Ishikawa (cell line): ENCODE data around the gene NAA25.

Experiments used
- CEBPB ChIP-seq: IDR thresholded peaks from 2 replicates; pipeline ENCODE4 v1.6.1; 2012
- CREB1 ChIP-seq: IDR thresholded peaks from 2 replicates; pipeline ENCODE4 v1.6.1; 2012; ENCODE audit warnings: low read depth
- EGR1 ChIP-seq: IDR thresholded peaks from 2 replicates; pipeline ENCODE4 v1.6.1; 2012
- EP300 ChIP-seq: IDR thresholded peaks from 2 replicates; pipeline ENCODE4 v1.6.1; 2012; ENCODE audit warnings: borderline replicate concordance
- FOXM1 ChIP-seq: IDR thresholded peaks from 2 replicates; pipeline ENCODE4 v1.6.1; 2012; ENCODE audit warnings: low read depth, borderline replicate concordance
- NFIC ChIP-seq: IDR thresholded peaks from 2 replicates; pipeline ENCODE4 v1.6.1; 2012
- RAD21 ChIP-seq: IDR thresholded peaks from 2 replicates; pipeline ENCODE4 v1.6.1; 2012; ENCODE audit warnings: low read depth
- TAF1 ChIP-seq: IDR thresholded peaks from 2 replicates; pipeline ENCODE4 v1.6.1; 2012; ENCODE audit warnings: low read depth, mild to moderate bottlenecking
- TCF12 ChIP-seq: IDR thresholded peaks from 2 replicates; pipeline ENCODE4 v1.6.1; 2012; ENCODE audit warnings: low read depth
- TEAD4 ChIP-seq: IDR thresholded peaks from 2 replicates; pipeline ENCODE4 v1.6.1; 2012
- YY1 ChIP-seq: IDR thresholded peaks from 2 replicates; pipeline ENCODE4 v1.6.1; 2012; ENCODE audit warnings: low read depth
- ZBTB7A ChIP-seq: IDR thresholded peaks from 2 replicates; pipeline ENCODE4 v1.6.1; 2012; ENCODE audit warnings: low read depth
- TF ChIP-seq, protein P1 (sequence below): IDR thresholded peaks from 2 replicates; pipeline ENCODE4 v1.6.1; 2012
- TF ChIP-seq, protein P2 (sequence below): IDR thresholded peaks from 2 replicates; pipeline ENCODE4 v1.6.1; 2012
- TF ChIP-seq, protein P3 (sequence below): IDR thresholded peaks from 2 replicates; pipeline ENCODE4 v1.6.1; 2012; ENCODE audit warnings: low read depth, mild to moderate bottlenecking

Gene NAA25

DNA sequence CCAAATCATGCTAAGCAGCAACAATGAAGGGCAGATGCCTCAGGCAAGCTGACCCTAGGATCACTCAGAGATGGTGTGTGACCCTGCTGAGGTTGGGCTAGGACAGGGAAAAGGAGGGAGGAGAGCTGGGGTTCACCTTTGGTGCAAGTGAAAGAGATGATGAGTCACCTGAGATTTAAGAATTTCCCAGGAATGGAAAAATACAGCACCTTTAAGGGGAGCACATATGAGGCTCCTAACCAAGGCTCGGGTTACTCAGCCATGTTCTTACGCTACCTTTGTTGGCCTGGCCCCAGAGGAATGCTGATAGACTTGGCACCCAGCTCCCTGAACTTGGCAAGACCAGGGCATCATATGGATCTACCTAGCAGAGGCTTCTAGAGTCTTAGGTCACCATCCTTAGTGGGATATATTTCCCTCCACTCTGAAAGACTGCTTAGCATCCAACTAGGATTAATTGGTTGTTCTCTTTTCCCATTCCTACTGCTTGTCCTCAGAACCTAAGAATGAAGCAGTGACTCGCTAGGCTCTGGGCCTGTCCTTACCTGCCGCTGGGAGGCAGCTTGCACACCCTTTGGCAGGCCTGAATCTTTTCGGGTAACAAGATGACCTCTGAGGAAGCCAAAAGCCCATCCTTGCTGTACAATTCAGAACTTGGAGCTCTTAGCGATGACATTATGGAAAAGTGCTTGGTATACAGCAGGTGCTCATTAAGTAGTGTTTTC is 4.0 kb upstream of the NAA25 start:
- TF ChIP-seq FOXM1 (no peak), ZBTB7A (no peak), YY1 (peak; percentile 66), TAF1 (no peak), CEBPB (no peak; the same call in 1 of the 2 replicates), TEAD4 (peak; percentile 83), NFIC (peak; percentile 97), EP300 (peak; percentile 78), TCF12 (peak; percentile 60)
- TF ChIP-seq, protein P1, sequence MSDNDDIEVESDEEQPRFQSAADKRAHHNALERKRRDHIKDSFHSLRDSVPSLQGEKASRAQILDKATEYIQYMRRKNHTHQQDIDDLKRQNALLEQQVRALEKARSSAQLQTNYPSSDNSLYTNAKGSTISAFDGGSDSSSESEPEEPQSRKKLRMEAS = no peak

DNA sequence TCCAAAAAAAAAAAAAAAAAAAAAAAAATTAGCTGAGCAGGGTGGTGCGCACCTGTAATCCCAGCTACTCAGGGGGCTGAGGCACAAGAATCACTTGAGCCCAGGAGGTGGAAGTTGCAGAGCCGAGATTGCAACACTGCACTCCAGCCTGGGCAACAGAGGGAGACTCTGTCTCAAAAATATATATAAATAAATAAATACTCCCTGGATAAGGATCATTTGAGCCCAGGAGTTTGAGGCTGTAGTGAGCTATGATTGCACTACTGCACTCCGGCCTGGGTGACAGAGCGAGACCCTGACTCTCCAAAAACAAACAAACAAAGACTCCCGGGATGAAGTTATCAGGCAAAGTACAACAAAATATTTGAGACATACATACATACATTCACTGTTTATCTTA is 3.3 kb upstream of the NAA25 start:
- TF ChIP-seq, protein P2, sequence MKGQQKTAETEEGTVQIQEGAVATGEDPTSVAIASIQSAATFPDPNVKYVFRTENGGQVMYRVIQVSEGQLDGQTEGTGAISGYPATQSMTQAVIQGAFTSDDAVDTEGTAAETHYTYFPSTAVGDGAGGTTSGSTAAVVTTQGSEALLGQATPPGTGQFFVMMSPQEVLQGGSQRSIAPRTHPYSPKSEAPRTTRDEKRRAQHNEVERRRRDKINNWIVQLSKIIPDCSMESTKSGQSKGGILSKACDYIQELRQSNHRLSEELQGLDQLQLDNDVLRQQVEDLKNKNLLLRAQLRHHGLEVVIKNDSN = no peak
- TF ChIP-seq CEBPB (peak; percentile 77), EGR1 (no peak), TAF1 (no peak), NFIC (no peak), FOXM1 (no peak), TCF12 (no peak), RAD21 (peak; percentile 33; the same call in 1 of the 2 replicates)
- TF ChIP-seq, protein P1 = no peak

DNA sequence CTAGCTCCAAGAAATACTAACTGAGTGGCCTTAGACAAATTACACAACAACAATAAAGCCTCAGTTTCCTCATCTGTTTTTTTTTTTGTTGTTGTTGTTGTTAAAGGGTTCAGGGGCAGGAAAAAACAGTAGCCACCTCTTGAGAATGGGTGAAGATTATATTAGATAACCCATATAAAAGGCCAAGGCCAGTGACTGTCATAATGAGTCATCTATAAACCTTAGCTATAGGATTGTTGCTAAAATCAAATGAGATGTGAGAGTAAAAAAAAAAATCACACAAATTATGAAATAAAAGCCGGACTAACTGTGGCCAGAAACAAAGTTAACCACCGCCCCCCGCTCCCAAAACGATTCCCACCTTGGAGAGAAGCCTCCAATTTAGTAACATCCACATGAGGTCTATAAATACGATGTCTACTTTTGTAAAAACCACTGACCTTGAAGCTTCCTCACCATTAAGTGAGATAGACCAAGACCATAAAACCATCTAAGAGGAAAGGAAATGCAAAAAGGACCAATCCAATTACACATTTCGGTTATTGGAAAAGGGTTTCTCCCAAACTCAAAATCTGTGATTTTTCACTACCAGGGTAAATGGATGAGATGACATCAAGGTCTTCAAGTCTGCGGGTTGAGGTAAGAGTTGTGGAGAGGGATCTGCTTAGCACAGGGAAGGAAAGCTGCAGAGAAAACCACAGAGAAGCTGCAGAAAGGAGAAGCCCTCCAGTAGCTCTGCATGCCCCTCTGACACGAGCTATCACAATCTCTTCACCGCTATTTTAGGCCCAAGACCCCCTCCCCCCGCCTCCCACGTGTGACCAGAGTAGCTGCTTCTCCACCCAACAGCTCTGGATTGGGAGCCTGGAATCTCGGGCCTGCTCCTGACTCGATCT is 1.0 kb downstream of the NAA25 start:
- TF ChIP-seq CEBPB = no peak
- TF ChIP-seq, protein P1 = peak; percentile 70; the same call in 1 of the 2 replicates

DNA sequence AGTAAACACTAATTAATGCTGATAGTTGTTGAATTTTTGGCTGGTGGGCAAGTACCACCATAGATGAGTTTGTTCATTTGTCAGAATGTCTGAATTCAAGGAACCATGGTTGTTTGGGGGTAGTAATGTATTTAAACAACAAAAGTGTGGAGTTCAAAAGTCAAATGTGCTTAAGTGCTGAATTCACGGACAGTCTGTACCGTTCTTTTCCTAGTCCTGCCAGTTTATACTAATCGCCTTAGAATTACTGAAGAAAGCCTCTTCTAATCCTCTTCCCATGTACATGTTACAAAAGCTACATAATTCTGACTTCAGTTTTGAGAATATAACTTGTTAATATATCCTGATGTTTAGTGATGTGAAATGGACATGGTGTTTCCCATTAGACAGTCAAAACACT is 2.7 kb downstream of the NAA25 start:
- TF ChIP-seq CEBPB = no peak
- TF ChIP-seq, protein P3, sequence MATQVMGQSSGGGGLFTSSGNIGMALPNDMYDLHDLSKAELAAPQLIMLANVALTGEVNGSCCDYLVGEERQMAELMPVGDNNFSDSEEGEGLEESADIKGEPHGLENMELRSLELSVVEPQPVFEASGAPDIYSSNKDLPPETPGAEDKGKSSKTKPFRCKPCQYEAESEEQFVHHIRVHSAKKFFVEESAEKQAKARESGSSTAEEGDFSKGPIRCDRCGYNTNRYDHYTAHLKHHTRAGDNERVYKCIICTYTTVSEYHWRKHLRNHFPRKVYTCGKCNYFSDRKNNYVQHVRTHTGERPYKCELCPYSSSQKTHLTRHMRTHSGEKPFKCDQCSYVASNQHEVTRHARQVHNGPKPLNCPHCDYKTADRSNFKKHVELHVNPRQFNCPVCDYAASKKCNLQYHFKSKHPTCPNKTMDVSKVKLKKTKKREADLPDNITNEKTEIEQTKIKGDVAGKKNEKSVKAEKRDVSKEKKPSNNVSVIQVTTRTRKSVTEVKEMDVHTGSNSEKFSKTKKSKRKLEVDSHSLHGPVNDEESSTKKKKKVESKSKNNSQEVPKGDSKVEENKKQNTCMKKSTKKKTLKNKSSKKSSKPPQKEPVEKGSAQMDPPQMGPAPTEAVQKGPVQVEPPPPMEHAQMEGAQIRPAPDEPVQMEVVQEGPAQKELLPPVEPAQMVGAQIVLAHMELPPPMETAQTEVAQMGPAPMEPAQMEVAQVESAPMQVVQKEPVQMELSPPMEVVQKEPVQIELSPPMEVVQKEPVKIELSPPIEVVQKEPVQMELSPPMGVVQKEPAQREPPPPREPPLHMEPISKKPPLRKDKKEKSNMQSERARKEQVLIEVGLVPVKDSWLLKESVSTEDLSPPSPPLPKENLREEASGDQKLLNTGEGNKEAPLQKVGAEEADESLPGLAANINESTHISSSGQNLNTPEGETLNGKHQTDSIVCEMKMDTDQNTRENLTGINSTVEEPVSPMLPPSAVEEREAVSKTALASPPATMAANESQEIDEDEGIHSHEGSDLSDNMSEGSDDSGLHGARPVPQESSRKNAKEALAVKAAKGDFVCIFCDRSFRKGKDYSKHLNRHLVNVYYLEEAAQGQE = no peak
- no peak for TF ChIP-seq FOXM1
- TF ChIP-seq, protein P2 = no peak
- TF ChIP-seq, protein P1 = no peak
- TF ChIP-seq NFIC = no peak
- TF ChIP-seq TCF12 = no peak
- TF ChIP-seq EGR1 = no peak
- no peak for TF ChIP-seq YY1
- TF ChIP-seq EP300 = no peak
- TF ChIP-seq RAD21 = no peak
- TF ChIP-seq CREB1 = no peak
- TF ChIP-seq TAF1 = no peak
- no peak for TF ChIP-seq TEAD4
- TF ChIP-seq ZBTB7A = no peak

DNA sequence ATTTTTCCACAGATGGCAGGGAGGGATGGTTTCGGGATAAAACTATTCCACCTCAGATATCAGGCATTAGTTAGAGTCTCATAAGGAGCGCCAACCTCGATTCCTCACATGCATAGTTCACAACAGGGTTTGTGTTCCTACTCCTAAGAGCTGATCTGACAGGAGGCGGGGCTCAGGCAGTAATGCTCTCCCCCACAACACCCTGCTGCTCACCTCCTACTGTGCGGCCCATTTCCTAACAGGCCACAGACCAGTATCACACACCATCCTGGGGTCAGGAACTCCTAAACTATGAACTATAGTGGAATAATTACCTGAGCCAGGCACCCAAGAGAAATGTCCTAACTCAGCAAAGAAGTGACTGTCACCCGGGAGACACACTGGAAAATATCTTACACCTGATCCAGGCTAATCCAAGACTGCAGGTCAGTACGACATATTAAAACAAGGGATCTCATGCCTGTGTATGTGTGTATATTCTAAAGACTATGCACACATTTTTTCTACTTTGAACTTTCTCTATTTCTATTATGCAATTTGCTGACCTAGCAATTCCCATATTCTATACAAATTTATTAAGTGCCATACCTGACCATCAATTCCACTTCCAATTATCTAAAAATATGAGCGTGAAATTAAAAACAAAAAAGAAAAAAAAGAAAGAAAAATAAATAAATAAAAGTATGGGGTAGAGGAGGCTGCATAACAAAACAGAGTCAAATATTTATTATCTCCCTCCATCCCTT is 4.7 kb downstream of the NAA25 start:
- TF ChIP-seq, protein P3 = no peak
